Activated naive CD4-positive, alpha-beta T cell treated with anti-CD3 and anti-CD28 coated beads, Interleukin-2, amount 50 U/mL, for 24 hours (primary cell): ENCODE data around the gene RNF135.
"Not testable (repeated sequence)": the region's sequence is repeated elsewhere in the genome, so short reads cannot be mapped to it uniquely, and the experiment has no call there.

Experiments
- H3K27ac Mint-ChIP-seq: one replicate; pipeline ENCODE4 v1.8.0; 2021; ENCODE audit warnings: mild to moderate bottlenecking, mixed read lengths
- H3K27me3 Mint-ChIP-seq: one replicate; pipeline ENCODE4 v1.8.0; 2021; ENCODE audit warnings: mixed read lengths
- H3K36me3 Mint-ChIP-seq: one replicate; pipeline ENCODE4 v1.8.0; 2021; ENCODE audit warnings: mixed read lengths
- H3K4me1 Mint-ChIP-seq: one replicate; pipeline ENCODE4 v1.8.0; 2021; ENCODE audit warnings: mixed read lengths
- H3K4me3 Mint-ChIP-seq: one replicate; pipeline ENCODE4 v1.8.0; 2021; ENCODE audit warnings: mild to moderate bottlenecking, mixed read lengths
- H3K9me3 Mint-ChIP-seq: one replicate; pipeline ENCODE4 v1.8.0; 2021; ENCODE audit warnings: mixed read lengths

The RNF135 gene

GRCh38 chr17:30970831-30971567 is at the start of gene RNF135:
Gene RNF135 (plus strand): TSS chr17:30971039. CDS start chr17:30971074, 35 bp downstream.
- no peaks in the 10 kb centered on the region for H3K27me3 Mint-ChIP-seq
- no peaks in the 10 kb centered on the region for H3K9me3 Mint-ChIP-seq

GRCh38 chr17:30921544-30922196 is 49.2 kb upstream of the RNF135 start, which contains the start of gene ADAP2:
Gene ADAP2 (plus strand): TSS chr17:30921945. CDS start chr17:30922015, 70 bp downstream.
- Mint-ChIP-seq H3K27me3 (peaks cover 34% of the 10 kb centered on the region), H3K4me1 (peaks cover 14% of the 10 kb centered on the region), H3K36me3 (no peaks in the 10 kb centered on the region), H3K4me3 (peak within 1 kb of the TSS; percentile 85), H3K27ac (no peak within 1 kb of the TSS), H3K9me3 (no peaks in the 10 kb centered on the region)

More at GRCh38 chr17:30970831-30971567, at the start of gene RNF135:
- H3K36me3 Mint-ChIP-seq: peaks cover 1% of the 10 kb centered on the region
- peak within 1 kb of the TSS; percentile 98 for H3K4me3 Mint-ChIP-seq
- H3K27ac Mint-ChIP-seq: peak within 1 kb of the TSS; percentile 98
- peaks cover 28% of the 10 kb centered on the region for H3K4me1 Mint-ChIP-seq

GRCh38 chr17:30922235-30923030 is 48.4 kb upstream of the RNF135 start:
- H3K27ac Mint-ChIP-seq: no peak overlapping the region
- H3K4me1 Mint-ChIP-seq: peaks cover 14% of the 10 kb centered on the region
- H3K27me3 Mint-ChIP-seq: peaks cover 37% of the 10 kb centered on the region
- H3K4me3 Mint-ChIP-seq: peak overlapping the region; percentile 85
- H3K9me3 Mint-ChIP-seq: no peaks in the 10 kb centered on the region
- no peaks in the 10 kb centered on the region for H3K36me3 Mint-ChIP-seq

GRCh38 chr17:30924341-30924740 is 46.5 kb upstream of the RNF135 start:
- Mint-ChIP-seq H3K4me3 (no peak overlapping the region), H3K36me3 (no peaks in the 10 kb centered on the region), H3K4me1 (peaks cover 14% of the 10 kb centered on the region), H3K27ac (no peak overlapping the region), H3K27me3 (peaks cover 37% of the 10 kb centered on the region), H3K9me3 (no peaks in the 10 kb centered on the region)

- Mint-ChIP-seq H3K36me3 (no peaks in the 10 kb centered on the region), H3K4me3 (no peak overlapping the region), H3K27me3 (peaks cover 25% of the 10 kb centered on the region), H3K4me1 (peaks cover 6% of the 10 kb centered on the region), H3K9me3 (no peaks in the 10 kb centered on the region), H3K27ac (no peak overlapping the region)
These were observed 44.3 kb upstream of the RNF135 start for GRCh38 chr17:30926516-30926915.

GRCh38 chr17:30927756-30928155 is 43.1 kb upstream of the RNF135 start:
- Mint-ChIP-seq H3K4me3 (no peak overlapping the region), H3K27me3 (peaks cover 21% of the 10 kb centered on the region), H3K27ac (no peak overlapping the region), H3K9me3 (no peaks in the 10 kb centered on the region), H3K4me1 (peaks cover 2% of the 10 kb centered on the region), H3K36me3 (no peaks in the 10 kb centered on the region)

- Mint-ChIP-seq H3K9me3 (no peaks in the 10 kb centered on the region), H3K27me3 (peaks cover 16% of the 10 kb centered on the region)
These were observed 42.3 kb upstream of the RNF135 start for GRCh38 chr17:30928584-30928983.

GRCh38 chr17:30929081-30929633 is 41.7 kb upstream of the RNF135 start:
- Mint-ChIP-seq H3K27me3 (peaks cover 15% of the 10 kb centered on the region), H3K9me3 (no peaks in the 10 kb centered on the region), H3K36me3 (no peaks in the 10 kb centered on the region), H3K4me3 (no peak overlapping the region), H3K4me1 (no peaks in the 10 kb centered on the region), H3K27ac (no peak overlapping the region)

More at GRCh38 chr17:30928584-30928983, 42.3 kb upstream of the RNF135 start:
- Mint-ChIP-seq H3K36me3 (no peaks in the 10 kb centered on the region), H3K27ac (no peak overlapping the region), H3K4me3 (no peak overlapping the region), H3K4me1 (no peaks in the 10 kb centered on the region)

- H3K36me3 Mint-ChIP-seq, H3K4me1 Mint-ChIP-seq, H3K4me3 Mint-ChIP-seq, H3K27ac Mint-ChIP-seq, H3K9me3 Mint-ChIP-seq: not testable (repeated sequence)
- H3K27me3 Mint-ChIP-seq: peaks cover 11% of the 10 kb centered on the region
These were observed 41.0 kb upstream of the RNF135 start for GRCh38 chr17:30929861-30930260.

- no peak overlapping the region for H3K4me3 Mint-ChIP-seq
- H3K27ac Mint-ChIP-seq: no peak overlapping the region
- H3K9me3 Mint-ChIP-seq: no peaks in the 10 kb centered on the region
- no peaks in the 10 kb centered on the region for H3K4me1 Mint-ChIP-seq
- peaks cover 10% of the 10 kb centered on the region for H3K27me3 Mint-ChIP-seq
- H3K36me3 Mint-ChIP-seq: no peaks in the 10 kb centered on the region
These were observed 40.3 kb upstream of the RNF135 start for GRCh38 chr17:30930495-30930894.

GRCh38 chr17:30931582-30931981 is 39.3 kb upstream of the RNF135 start:
- not testable (repeated sequence) for H3K36me3 Mint-ChIP-seq, H3K4me3 Mint-ChIP-seq, H3K27ac Mint-ChIP-seq

GRCh38 chr17:30933966-30934365 is 36.9 kb upstream of the RNF135 start:
- no peak overlapping the region for H3K4me3 Mint-ChIP-seq
- H3K27me3 Mint-ChIP-seq: no peaks in the 10 kb centered on the region
- H3K4me1 Mint-ChIP-seq: peaks cover 5% of the 10 kb centered on the region
- no peak overlapping the region for H3K27ac Mint-ChIP-seq
- no peaks in the 10 kb centered on the region for H3K9me3 Mint-ChIP-seq
- H3K36me3 Mint-ChIP-seq: no peaks in the 10 kb centered on the region

More at GRCh38 chr17:30931582-30931981, 39.3 kb upstream of the RNF135 start:
- H3K9me3 Mint-ChIP-seq, H3K4me1 Mint-ChIP-seq, H3K27me3 Mint-ChIP-seq: not testable (repeated sequence)

- Mint-ChIP-seq H3K4me1 (peaks cover 5% of the 10 kb centered on the region), H3K4me3 (no peak overlapping the region), H3K36me3 (no peaks in the 10 kb centered on the region), H3K9me3 (no peaks in the 10 kb centered on the region), H3K27ac (no peak overlapping the region), H3K27me3 (no peaks in the 10 kb centered on the region)
These were observed 31.7 kb upstream of the RNF135 start for GRCh38 chr17:30939051-30939689.

- no peak overlapping the region for H3K27ac Mint-ChIP-seq
- H3K4me1 Mint-ChIP-seq: peaks cover 5% of the 10 kb centered on the region
- H3K9me3 Mint-ChIP-seq: no peaks in the 10 kb centered on the region
- H3K4me3 Mint-ChIP-seq: no peak overlapping the region
- H3K36me3 Mint-ChIP-seq: no peaks in the 10 kb centered on the region
- H3K27me3 Mint-ChIP-seq: no peaks in the 10 kb centered on the region
These were observed 28.3 kb upstream of the RNF135 start for GRCh38 chr17:30942308-30943079.
